ENCODE measurements around the gene SETSIP.
"Not testable (repeated sequence)": the region's sequence is repeated elsewhere in the genome, so short reads cannot be mapped to it uniquely, and the experiment has no call there.

Gene SETSIP

DNA sequence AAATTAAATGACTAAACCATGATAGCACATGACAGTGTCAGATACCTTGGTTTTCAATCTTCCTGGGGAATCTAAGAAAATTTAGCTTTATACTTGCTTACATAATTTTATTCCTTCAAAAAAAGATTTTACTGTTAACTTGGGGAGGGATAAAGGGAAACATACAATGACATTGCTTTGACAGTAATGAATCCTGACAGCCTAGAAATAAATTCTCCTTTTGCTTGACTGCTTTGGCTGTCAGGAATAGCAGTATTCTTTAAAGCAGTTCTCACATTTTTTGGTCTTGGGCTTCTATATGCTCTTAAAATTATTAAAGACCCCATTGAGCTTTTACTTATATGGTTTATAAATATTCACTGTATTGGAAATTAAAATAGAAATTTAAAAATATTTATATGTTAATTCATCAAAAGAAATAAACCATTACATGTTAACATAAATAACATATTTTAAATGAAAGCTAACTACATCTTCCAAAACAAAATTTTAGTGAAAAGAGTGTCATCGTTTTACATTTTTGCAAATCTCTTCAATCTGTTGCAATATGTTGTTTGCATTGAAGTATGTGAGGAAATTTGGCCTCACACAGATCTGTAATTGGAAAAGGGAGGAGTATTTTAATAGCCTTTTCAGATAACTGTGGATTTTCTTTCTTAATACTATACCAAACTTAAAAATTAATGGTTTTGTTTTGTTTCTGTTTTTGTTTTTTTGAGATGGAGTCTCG lies 29.3 kb downstream of the SETSIP start:
- no peak for DNase-seq

DNA sequence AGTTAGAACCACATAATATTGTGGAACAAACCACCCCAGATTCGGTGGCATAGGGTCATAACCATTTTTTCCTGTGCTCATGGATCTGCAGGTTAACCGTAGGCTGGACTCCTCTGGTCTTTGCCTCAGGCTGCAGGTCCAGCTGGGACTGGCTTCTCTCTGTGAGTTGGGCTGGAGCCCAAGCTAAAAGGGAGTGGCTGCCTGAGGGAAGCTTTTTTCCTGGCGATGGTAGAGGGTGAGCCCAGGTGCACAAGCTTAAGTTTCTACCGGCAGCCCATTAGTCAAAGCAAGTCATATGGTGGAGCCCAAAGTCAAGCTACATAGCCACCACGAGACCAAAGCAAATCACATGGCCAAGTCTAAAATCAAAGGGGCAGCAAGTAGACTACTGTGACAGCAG lies 31.6 kb downstream of the SETSIP start:
- DNase-seq: no peak

GRCh38 chr1:92040971-92041370 lies 34.2 kb downstream of the SETSIP start:
- DNase-seq: no peak

GRCh38 chr1:92038695-92039346 lies 36.4 kb downstream of the SETSIP start:
- DNase-seq: no peak

DNA sequence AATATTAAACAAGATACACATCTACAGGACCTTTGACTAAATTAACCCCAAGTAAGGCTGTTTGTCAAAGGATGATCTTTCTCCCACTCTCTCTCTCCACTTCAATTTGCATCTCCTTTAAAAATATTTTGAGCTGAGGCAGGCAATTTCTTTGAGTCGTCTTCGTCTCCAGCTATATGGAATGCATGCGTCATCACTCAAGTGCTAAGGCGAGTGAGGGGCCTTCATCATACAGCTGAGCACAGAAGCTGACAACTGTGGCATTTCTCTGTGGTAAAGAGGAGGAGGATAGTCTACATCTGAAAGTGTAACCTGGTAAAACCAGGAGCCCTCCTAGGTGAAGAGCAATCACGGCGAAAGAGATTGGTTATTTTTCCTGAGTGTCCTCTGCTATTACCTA lies 37.8 kb downstream of the SETSIP start:
- no peak for DNase-seq

- DNase-seq: peak in 1 of 5 experiments; percentile 17
Measured at GRCh38 chr1:92031281-92032110, 43.7 kb downstream of the SETSIP start.

DNA sequence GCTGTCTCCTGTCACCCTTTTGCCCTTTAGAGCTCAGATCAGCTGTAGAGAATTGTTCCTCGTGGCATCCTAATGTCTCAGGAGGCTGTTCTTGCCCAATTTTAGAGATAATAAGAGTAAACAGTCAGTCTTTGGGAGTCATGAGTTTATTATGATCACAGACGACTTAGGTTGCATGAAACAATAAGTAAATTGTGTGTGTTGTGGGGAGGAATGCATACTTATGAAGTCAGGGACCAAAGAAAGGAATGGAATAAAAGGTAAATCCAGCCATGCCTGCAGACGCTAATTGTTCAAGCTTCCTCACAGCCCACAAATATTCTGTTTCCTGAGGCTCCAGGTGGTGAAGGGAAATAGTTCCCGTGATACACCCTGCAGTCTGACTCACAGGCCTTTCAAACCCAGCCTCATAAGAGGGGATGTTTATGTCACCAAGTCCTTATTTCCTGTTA lies 44.5 kb downstream of the SETSIP start:
- DNase-seq: peak in 1 of 5 experiments; percentile 49

GRCh38 chr1:92029241-92029922 lies 45.8 kb downstream of the SETSIP start:
- no peak for DNase-seq

DNA sequence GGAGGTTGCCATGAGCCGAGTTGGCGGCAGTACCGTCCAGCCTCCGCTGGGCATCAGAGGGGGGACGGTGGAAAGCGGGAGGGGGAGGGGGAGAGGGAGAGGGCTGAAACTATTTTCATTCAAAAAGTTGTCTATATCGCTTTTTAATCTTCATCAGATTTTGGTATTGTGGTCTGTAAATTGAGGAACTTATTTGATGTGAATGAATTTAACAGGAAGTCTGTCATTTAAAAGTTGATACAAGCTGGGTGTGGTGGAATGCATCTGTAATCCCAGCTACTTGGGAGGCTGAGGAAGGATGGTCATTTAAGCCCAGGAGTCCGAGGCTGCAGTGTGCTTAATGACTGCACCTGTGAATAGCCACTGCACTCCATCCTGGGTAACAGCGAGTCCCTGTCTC lies 48.4 kb downstream of the SETSIP start:
- DNase-seq: no peak

DNA sequence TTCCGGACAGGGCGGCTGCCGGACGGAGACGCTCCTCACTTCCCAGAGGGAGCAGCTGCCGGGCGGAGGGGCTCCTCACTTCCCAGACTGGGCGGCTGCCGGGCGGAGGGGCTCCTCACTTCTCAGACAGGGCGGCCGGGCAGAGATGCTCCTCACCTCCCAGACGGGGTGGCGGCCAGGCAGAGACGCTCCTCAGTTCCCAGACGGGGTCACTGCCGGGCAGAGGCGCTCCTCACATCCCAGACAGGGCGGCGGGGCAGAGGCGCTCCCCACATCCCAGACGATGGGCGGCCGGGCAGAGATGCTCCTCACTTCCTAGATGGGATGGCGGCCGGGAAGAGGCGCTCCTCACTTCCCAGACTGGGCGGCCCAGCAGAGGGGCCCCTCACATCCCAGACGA lies 49.2 kb downstream of the SETSIP start:
- not testable (repeated sequence) for DNase-seq

Data from T-helper 2 cell (primary cell).